Ishikawa (cell line): ENCODE data around the gene NPAS3.

ENCODE experiments used
- CEBPB ChIP-seq: IDR thresholded peaks from 2 replicates; pipeline ENCODE4 v1.6.1; 2012
- CREB1 ChIP-seq: IDR thresholded peaks from 2 replicates; pipeline ENCODE4 v1.6.1; 2012; ENCODE audit warnings: low read depth
- EP300 ChIP-seq: IDR thresholded peaks from 2 replicates; pipeline ENCODE4 v1.6.1; 2012; ENCODE audit warnings: borderline replicate concordance
- FOXM1 ChIP-seq: IDR thresholded peaks from 2 replicates; pipeline ENCODE4 v1.6.1; 2012; ENCODE audit warnings: low read depth, borderline replicate concordance
- MAX ChIP-seq: IDR thresholded peaks from 2 replicates; pipeline ENCODE4 v1.6.1; 2012
- RAD21 ChIP-seq: IDR thresholded peaks from 2 replicates; pipeline ENCODE4 v1.6.1; 2012; ENCODE audit warnings: low read depth
- REST ChIP-seq: IDR thresholded peaks from 2 replicates; pipeline ENCODE4 v1.6.1; 2012; ENCODE audit warnings: low read depth, mild to moderate bottlenecking
- TAF1 ChIP-seq: IDR thresholded peaks from 2 replicates; pipeline ENCODE4 v1.6.1; 2012; ENCODE audit warnings: low read depth, mild to moderate bottlenecking
- TCF12 ChIP-seq: IDR thresholded peaks from 2 replicates; pipeline ENCODE4 v1.6.1; 2012; ENCODE audit warnings: low read depth
- TEAD4 ChIP-seq: IDR thresholded peaks from 2 replicates; pipeline ENCODE4 v1.6.1; 2012
- YY1 ChIP-seq: IDR thresholded peaks from 2 replicates; pipeline ENCODE4 v1.6.1; 2012; ENCODE audit warnings: low read depth
- ZBTB7A ChIP-seq: IDR thresholded peaks from 2 replicates; pipeline ENCODE4 v1.6.1; 2012; ENCODE audit warnings: low read depth

GRCh38 chr14:33655421-33655820 lies 716.7 kb downstream of the NPAS3 start:
- TF ChIP-seq TAF1 (no peak), EP300 (no peak), YY1 (no peak), RAD21 (no peak), CEBPB (no peak), REST (no peak), TEAD4 (no peak), ZBTB7A (no peak), FOXM1 (no peak), CREB1 (no peak), MAX (no peak), TCF12 (no peak)
